AG08396 (cell line): ENCODE results near the gene TSHZ1.

Source experiments
- DNase-seq: peaks from one replicate; pipeline ENCODE4 v3.0.0; 2012; ENCODE audit warnings: low spot score, mixed read lengths

TSHZ1 gene

GRCh38 chr18:75275226-75275625 lies 64.6 kb downstream of the TSHZ1 start:
- no peak for DNase-seq

DNA sequence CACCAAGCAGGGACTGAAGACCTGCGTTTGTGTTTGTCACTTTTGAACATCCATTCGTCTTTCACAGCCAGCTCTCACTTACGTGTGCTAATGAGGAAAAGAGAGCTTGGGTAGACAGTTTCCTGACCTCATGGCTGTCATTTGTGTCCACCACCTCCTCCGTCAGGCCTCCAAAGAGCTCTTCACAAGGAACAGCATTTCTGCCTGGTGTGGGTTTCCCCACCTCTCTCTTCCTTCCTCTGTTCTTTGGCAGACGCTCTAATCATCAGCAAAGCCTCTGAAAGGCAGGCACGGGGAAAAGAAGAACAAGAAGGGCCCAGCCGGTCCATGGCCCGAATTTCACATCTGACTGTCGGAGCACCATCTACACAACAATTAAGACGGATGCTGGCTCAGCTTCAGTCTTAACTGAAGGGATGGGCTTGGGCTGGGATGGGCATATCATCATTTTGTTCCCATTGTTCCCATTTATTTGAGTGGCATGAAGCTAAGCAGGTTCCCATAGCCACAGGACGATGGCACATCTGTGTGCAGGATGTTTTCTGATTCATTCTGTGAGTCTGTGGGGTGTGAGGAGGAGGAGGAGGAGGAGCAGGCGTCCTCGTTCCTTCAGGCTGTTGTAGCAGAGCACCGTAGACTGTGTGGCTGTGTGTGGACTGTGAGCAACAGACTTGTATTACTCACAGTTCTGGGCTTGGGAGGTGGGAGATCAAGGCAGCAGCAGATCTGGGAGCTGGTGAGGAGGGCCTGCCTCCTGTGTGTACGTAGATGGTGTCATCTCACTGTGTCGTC lies 66.4 kb downstream of the TSHZ1 start:
- no peak for DNase-seq

DNA sequence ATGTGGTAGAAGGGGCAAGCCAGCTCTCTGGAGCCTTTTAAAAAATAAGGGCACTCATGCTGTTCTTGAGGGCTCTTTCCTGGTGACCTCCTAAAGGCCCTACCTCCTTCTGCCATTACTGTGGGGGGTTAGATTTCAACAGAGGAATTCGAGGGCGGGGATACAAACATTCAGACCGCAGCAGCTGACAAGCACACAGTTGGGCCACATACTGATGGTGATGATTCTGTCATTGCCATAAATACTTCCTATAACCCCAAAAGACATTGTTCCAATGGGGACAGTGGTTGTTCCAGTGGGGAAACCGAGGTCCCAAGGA lies 67.0 kb downstream of the TSHZ1 start:
- DNase-seq = no peak

DNA sequence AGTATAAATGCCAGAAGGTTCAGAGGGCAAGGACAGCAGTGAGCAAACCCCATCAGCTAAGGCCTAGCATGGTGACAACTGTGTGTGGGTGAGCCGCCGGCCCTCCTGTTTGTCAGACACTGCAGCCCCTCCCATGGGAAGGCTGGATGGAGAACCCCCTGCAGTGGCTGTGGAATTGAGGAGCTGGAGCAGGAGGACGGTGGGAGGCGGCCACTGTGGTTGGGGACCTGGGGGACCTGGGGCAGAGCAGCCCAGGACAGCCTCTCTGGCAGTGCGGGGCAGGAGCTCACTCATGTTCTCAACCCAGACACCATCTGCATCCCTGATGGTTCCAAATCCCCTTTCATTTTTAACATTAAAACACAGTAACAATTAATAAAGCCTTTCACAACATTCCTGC lies 68.8 kb downstream of the TSHZ1 start:
- no peak for DNase-seq

GRCh38 chr18:75280427-75281280 lies 70.1 kb downstream of the TSHZ1 start:
- peak; percentile 36 for DNase-seq

- DNase-seq = no peak
Observed at GRCh38 chr18:75282746-75283145, 72.1 kb downstream of the TSHZ1 start.

DNA sequence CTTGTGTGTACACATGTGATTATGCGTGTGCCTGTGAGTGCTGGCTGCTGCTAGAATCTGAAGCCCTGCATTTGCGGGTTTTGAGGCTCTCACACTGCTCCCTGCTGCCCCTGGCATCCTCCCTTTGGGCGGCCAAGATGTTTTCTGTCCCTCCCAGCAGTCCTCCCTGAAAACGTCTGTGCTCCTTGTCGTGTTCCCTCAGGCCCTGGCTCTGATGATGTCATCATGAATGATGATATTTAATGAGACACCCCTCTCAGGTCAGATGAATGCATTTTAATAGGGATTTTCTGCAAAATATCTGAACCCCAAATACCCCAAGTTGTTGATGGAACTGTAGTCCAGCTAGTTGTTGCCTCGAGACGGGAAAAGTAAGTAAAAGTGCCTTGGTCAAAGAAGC lies 73.1 kb downstream of the TSHZ1 start:
- DNase-seq = no peak

GRCh38 chr18:75284566-75284965 lies 74.0 kb downstream of the TSHZ1 start:
- DNase-seq = no peak

- DNase-seq = no peak
Observed at GRCh38 chr18:75285876-75286275, 75.3 kb downstream of the TSHZ1 start.

- no peak for DNase-seq
Observed at GRCh38 chr18:75287006-75287405, 76.4 kb downstream of the TSHZ1 start.

- DNase-seq = no peak
Observed at GRCh38 chr18:75287700-75288099, 77.1 kb downstream of the TSHZ1 start.

DNA sequence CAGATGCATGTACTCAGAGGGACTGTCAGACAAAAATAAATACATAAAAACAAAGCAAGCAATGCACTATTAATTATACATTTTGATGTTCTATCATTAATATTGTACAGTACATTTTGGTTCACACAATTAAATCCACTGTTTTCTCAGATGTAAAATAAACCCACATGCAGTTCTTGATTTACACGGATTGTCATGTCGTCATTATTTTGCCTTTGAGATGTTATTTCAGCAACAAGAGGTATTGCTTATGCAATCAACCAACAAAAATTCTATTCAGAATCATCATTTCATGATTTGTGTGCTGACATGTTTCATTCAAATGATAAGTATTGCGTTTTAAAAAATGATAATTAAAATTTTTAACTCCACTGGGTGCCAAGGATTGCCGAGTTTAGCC lies 79.2 kb downstream of the TSHZ1 start:
- DNase-seq = no peak

DNA sequence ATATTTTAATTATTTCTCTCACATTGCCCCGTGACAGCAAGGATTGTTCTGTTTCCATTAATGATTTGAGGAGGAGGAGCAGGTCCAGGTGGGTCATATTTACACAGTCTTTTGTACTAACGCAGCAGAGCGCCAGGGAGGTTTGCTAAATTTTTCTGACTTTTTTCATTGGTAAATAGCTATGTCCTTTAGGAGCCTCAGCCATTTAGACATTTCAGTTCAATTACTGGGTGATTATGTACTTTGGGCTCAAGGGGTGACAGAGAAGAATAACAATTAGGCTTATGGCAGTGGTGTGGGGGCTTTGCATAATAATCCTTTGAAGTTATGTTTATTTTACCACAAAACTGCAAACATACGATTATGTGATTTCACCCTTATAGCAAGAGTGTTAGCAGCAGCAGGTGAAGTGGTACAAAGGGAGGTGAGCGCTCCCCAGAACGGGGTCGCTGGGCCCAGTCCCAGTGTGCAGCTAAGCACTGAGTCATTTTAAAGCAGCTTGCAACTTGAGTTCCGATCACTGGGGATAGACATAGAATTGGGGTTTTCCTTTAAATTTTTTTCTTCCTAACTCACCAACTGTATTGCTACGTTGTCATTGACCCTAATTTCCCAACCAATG lies 80.3 kb downstream of the TSHZ1 start:
- DNase-seq = no peak

DNA sequence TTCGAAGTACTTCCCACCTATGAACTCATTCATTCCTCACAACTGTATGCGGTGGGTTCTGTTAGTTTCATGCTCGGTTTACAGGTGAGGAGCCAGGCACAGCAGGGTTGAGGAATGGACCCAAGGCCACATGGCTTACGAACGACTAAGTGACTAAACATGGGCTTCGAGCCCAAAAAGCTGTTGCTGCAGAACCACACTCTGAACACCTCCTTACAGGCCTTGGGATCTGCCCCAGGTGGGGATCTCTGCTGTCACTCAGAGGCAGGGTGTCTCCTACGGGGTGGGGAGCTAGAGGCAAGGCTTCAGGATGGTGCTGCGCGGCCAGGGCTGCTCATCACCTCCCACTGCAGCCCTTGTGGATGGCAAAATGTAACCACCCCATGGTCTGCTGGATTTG lies 80.9 kb downstream of the TSHZ1 start:
- DNase-seq = no peak

- DNase-seq = no peak
Observed at GRCh38 chr18:75293591-75293990, 83.0 kb downstream of the TSHZ1 start.

DNA sequence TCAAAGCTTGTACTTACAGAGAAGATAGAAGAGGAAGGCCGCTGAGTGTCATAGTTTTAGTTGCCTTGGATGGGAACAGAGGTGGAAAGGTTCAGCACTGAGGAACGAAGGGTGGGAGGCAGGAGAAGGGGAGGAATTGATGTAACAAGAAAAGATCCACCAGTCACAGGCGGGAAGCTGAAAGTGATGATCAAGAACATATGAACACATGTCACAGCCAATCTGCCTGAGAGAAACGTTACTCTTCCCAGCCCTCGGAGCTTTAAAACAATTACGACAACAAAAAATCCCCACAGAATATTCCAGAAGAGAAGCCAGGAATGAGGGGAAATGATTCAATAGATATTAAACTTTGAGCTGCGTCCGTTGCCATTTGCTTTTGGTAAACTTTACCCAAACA lies 87.1 kb downstream of the TSHZ1 start:
- DNase-seq = no peak

- DNase-seq = no peak
Observed at GRCh38 chr18:75304678-75305557, 94.3 kb downstream of the TSHZ1 start.

GRCh38 chr18:75305984-75306383 lies 95.4 kb downstream of the TSHZ1 start:
- no peak for DNase-seq

DNA sequence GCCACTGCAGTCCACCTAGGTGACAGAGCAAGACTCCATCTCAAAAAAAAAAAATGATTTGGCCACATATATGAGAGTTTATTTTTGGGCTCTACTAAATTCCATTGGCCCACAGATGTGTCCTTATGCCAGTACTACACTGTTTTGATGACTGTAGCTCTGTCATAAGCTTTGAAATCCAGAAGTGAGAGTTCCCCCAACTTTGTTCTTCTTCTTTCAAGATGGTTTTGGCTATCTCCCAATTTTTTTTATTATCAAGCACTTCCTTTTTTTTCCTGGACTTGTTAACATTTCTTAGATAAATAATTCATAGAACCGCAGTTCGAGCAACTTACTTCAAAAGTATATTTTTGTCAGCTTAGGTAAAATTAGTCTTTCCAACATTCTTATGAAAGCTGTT lies 96.9 kb downstream of the TSHZ1 start:
- DNase-seq = no peak

- no peak for DNase-seq
Observed at GRCh38 chr18:75309564-75309963, 99.0 kb downstream of the TSHZ1 start.

DNA sequence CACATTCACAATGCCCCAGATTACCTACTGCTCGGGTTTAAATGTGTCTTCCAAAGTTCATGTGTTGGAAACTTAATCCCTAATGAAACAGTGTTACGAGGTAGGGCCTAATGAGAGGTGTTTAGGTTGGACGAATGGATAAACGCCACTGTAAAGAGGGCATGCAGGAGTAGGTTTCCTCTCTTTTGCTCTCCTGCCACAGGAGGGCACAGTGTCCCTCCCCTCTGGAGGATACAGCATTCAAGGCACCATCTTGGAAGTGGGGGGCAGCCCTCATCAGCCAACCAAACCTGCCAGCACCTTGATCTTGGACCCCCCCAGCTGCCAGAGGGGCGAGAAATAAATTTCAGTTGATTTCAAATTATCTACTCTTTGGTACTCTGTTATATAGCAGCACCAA lies 103.5 kb downstream of the TSHZ1 start:
- DNase-seq = no peak

DNA sequence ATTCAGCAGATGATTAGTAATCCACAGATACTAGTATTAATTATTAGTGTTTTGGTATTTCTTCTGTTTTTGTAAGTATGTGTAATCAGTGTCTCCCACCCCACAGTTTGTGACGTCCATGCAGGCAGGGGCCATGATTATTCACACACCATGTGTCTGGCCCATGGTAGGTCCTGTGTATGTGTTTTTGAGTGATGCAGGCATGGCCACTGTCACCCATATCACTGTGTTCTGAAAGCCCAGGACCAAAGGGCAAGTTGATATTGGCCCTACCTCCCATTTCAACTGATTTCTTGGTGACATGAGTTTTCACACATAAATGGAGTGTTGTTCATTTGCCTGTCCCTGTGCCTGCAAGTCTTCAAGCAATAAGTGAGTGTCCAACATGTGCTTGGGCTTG lies 104.0 kb downstream of the TSHZ1 start:
- no peak for DNase-seq
